Sigmoid colon (tissue), 7 donors: ENCODE data around the gene GPC6. TPM values are rescaled to one million over a fixed set of nuclear protein-coding genes. Genes with fewer than 3 reads are reported as not detected.

ENCODE experiments used
- DNase-seq: peaks from one replicate; pipeline ENCODE4 v3.0.0-alpha.2; 2019
- H3K27ac ChIP-seq, 4 donors: fragments of 200-600 bp; sonication (generic); one replicate each; pipeline ENCODE4 v1.5.1; 2016 to 2019; ENCODE audit warnings: mild to moderate bottlenecking in 1 of 4
- H3K27me3 ChIP-seq, 3 donors: fragments of 200-600 bp; sonication (generic); one replicate each; pipeline ENCODE4 v1.5.1; 2019; ENCODE audit warnings: mild to moderate bottlenecking in 1 of 3
- H3K36me3 ChIP-seq, 4 donors: fragments of 200-600 bp; sonication (generic); one replicate each; pipeline ENCODE4 v1.5.1; 2016 to 2019
- H3K4me1 ChIP-seq, 4 donors: fragments of 200-600 bp; sonication (generic); one replicate each; pipeline ENCODE4 v1.5.1; 2017 to 2019
- H3K4me3 ChIP-seq, 4 donors: fragments of 200-600 bp; sonication (generic); one replicate each; pipeline ENCODE4 v1.5.1; 2017 to 2019; ENCODE audit warnings: mild to moderate bottlenecking in 2 of 4, moderate library complexity in 1 of 4
- H3K9me3 ChIP-seq, 4 donors: fragments of 200-600 bp in 3 of 4; sonication (generic) in 3 of 4; one replicate each; pipeline versions ENCODE4 v1.5.1 to v1.6.1; 2013 to 2019
- CTCF ChIP-seq, 4 experiments: fragments of 450-650 bp in 3 of 4; fragments of 200-600 bp in 1 of 4; IDR thresholded peaks; one replicate each; pipeline ENCODE4 v1.5.1; 2016 to 2019; ENCODE audit warnings: antibody characterized with exemption in 4 of 4, mild to moderate bottlenecking in 3 of 4, moderate library complexity in 2 of 4
- EP300 ChIP-seq, 4 donors: sonication (generic); formaldehyde crosslinking; IDR thresholded peaks; one replicate each; pipeline ENCODE4 v1.6.1; 2017; ENCODE audit warnings: antibody characterized with exemption in 4 of 4
- POLR2A ChIP-seq, 2 donors: fragments of 450-650 bp; IDR thresholded peaks; one replicate each; pipeline ENCODE4 v1.6.1; 2016; ENCODE audit warnings: antibody characterized with exemption in 2 of 2, mild to moderate bottlenecking in 2 of 2, moderate library complexity in 2 of 2
- POLR2AphosphoS5 ChIP-seq, 4 donors: sonication (generic); formaldehyde crosslinking; IDR thresholded peaks; one replicate each; pipeline ENCODE4 v1.6.1; 2017; ENCODE audit warnings: antibody characterized with exemption in 4 of 4
- WGBS, 2 donors: extraction: QIAGEN DNeasy Blood & Tissue Kit; methylation state at CpG; one replicate each; pipeline ENCODE4 v1.1.7; 2013; 5-methylcytosine and 5-hydroxymethylcytosine counted together
- intact Hi-C: fragments of 100-400 bp; cut with DNase I; formaldehyde crosslinking; loops from one replicate; pipeline ENCODE4 v1.15.1; 2023
- polyA plus RNA-seq, 3 donors: library from polyadenylated mRNA; stranded (reverse); fragments of 200-250 nt; gene quantifications; one replicate each; pipeline ENCODE4 v1.2.3, GENCODE V29; 2013
- total RNA-seq, 4 donors: library from RNA; depleted of rRNA; stranded (reverse); fragments of >200 nt; gene quantifications; one replicate each; pipeline ENCODE4 v1.1.0, GENCODE V29; 2016
- donor health status: healthy with polysubstance abuse.
- donor health status: Bipolar disorder and iron deficiency.
- donor health status: healthy.

GPC6 gene
- total and polyA plus RNA-seq, 7 donors: 0.23 to 27.5 (median 14.4) TPM

GRCh38 chr13:94140027-94140426, 913.4 kb downstream of the GPC6 start:
- DNase-seq: no peak
- TF ChIP-seq POLR2AphosphoS5 (IDR thresholded peaks at IDR 0.05) (no peak), CTCF (IDR thresholded peaks at IDR 0.05) (no peak), EP300 (IDR thresholded peaks at IDR 0.05) (no peak), POLR2A (IDR thresholded peaks at IDR 0.05) (no peak)
- intact Hi-C loops: no loop called here
- H3K4me1 ChIP-seq: peaks cover 0 to 8% (median 0%) of the 10 kb centered on the region in 4 donors
- no peak overlapping the region for H3K4me3 ChIP-seq
- no peaks in the 10 kb centered on the region for H3K27me3 ChIP-seq
- 76 to 84% methylated on average over 2 of the region's 2 CpGs for WGBS, 2 donors
- H3K36me3 ChIP-seq: no peaks in the 10 kb centered on the region
- no peak overlapping the region for H3K27ac ChIP-seq
- H3K9me3 ChIP-seq: no peaks in the 10 kb centered on the region

- 39 to 71% methylated on average over 2 of the region's 2 CpGs for WGBS, 2 donors
- intact Hi-C loops: no loop called here
- TF ChIP-seq CTCF (IDR thresholded peaks at IDR 0.05) (no peak), POLR2AphosphoS5 (IDR thresholded peaks at IDR 0.05) (no peak), EP300 (IDR thresholded peaks at IDR 0.05) (no peak), POLR2A (IDR thresholded peaks at IDR 0.05) (no peak)
- Histone ChIP-seq H3K27ac (no peak overlapping the region), H3K27me3 (no peaks in the 10 kb centered on the region), H3K36me3 (no peaks in the 10 kb centered on the region), H3K4me1 (peaks cover 0 to 8% (median 0%) of the 10 kb centered on the region in 4 donors), H3K4me3 (no peak overlapping the region), H3K9me3 (no peaks in the 10 kb centered on the region)
- no peak for DNase-seq
Measured at GRCh38 chr13:94140511-94140910, 913.9 kb downstream of the GPC6 start.

- Histone ChIP-seq H3K4me3 (no peak overlapping the region), H3K27me3 (no peaks in the 10 kb centered on the region), H3K9me3 (no peaks in the 10 kb centered on the region), H3K4me1 (peaks cover 0 to 8% (median 0%) of the 10 kb centered on the region in 4 donors), H3K36me3 (no peaks in the 10 kb centered on the region), H3K27ac (no peak overlapping the region)
- intact Hi-C loops: no loop called here
- DNase-seq: no peak
- 90 to 92% methylated on average over 11 of the region's 11 CpGs for WGBS, 2 donors
- TF ChIP-seq EP300 (IDR thresholded peaks at IDR 0.05) (no peak), POLR2A (IDR thresholded peaks at IDR 0.05) (no peak), CTCF (IDR thresholded peaks at IDR 0.05) (no peak), POLR2AphosphoS5 (IDR thresholded peaks at IDR 0.05) (no peak)
Measured at GRCh38 chr13:94143624-94144350, 917.2 kb downstream of the GPC6 start.

- Histone ChIP-seq H3K4me1 (peaks cover 0 to 2% (median 0%) of the 10 kb centered on the region in 4 donors), H3K36me3 (no peaks in the 10 kb centered on the region), H3K4me3 (no peak overlapping the region), H3K9me3 (no peaks in the 10 kb centered on the region), H3K27ac (no peak overlapping the region), H3K27me3 (no peaks in the 10 kb centered on the region)
- DNase-seq: no peak
- intact Hi-C loops: no loop called here
- no peak for TF ChIP-seq EP300 (IDR thresholded peaks at IDR 0.05)
- TF ChIP-seq POLR2AphosphoS5 (IDR thresholded peaks at IDR 0.05): no peak
- TF ChIP-seq CTCF (IDR thresholded peaks at IDR 0.05): no peak
- TF ChIP-seq POLR2A (IDR thresholded peaks at IDR 0.05): no peak
- WGBS, 2 donors: 47 to 66% methylated on average over 2 of the region's 2 CpGs
Measured at GRCh38 chr13:94145966-94146365, 919.4 kb downstream of the GPC6 start.

- no peaks in the 10 kb centered on the region for H3K27me3 ChIP-seq
- H3K36me3 ChIP-seq: no peaks in the 10 kb centered on the region
- no peak for TF ChIP-seq POLR2AphosphoS5 (IDR thresholded peaks at IDR 0.05)
- no peak for TF ChIP-seq EP300 (IDR thresholded peaks at IDR 0.05)
- no peak for TF ChIP-seq CTCF (IDR thresholded peaks at IDR 0.05)
- TF ChIP-seq POLR2A (IDR thresholded peaks at IDR 0.05): no peak
- 95 to 96% methylated on average over 2 of the region's 2 CpGs for WGBS, 2 donors
- intact Hi-C loops: no loop called here
- H3K9me3 ChIP-seq: no peaks in the 10 kb centered on the region
- DNase-seq: no peak
- H3K27ac ChIP-seq: no peak overlapping the region
- H3K4me1 ChIP-seq: no peaks in the 10 kb centered on the region
- no peak overlapping the region for H3K4me3 ChIP-seq
Measured at GRCh38 chr13:94153586-94153985, 927.0 kb downstream of the GPC6 start.
